Activated CD4-positive, alpha-beta T cell treated with anti-CD3 and anti-CD28 coated beads for 4 hours (primary cell): ENCODE results near the gene CEP192.
"Not testable (repeated sequence)": the region's sequence is repeated elsewhere in the genome, so short reads cannot be mapped to it uniquely, and the experiment has no call there.

Experiments
- DNase-seq, 2 donors: peaks; one replicate each; pipeline ENCODE4 v3.0.0-alpha.2; 2020

Gene CEP192

DNA sequence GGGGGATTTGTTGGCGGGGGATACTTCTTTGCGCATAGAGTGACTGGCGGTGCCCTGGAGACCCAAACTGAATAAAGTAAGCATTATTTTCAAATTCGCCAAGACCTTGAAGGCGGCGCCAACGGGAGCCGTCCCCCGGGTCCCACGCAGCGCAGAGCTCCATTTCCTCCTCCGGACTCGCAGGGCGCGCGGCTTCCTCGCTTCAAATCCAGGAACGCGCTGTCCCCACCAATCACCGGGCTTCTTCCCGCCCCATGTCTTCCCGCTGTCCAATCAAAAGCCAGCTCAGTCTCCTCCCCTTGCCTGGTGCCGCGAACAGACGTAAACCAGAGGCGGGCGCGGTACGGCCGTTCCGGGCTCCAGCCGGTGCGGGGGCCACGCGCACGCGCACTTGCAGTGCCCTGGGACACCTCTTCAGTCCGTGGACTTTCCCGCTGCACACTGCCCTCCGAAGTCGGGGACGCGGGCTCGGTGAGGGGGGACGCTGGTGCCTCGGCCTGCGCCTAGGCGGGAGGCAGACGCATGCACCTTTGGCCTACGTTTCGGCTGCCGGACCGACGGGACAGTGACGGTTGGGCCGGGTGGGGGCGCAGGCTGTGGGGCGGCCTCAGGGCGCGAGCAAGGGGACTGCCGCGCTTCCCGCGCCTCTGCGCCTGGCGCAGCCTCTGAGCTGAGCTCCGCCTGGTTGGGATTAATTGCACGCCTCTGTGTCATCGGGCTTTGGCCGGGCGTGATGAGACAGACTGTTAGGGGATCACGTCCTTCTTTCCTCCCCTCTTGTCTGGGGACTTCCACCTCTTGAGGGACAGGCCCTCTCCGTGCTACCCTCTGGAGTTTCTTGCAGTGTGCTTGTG, at the start of gene CEP192:
Gene CEP192 (plus strand): TSS at position 396 of the 854 bp plus-strand sequence. CDS start 8,063 bp downstream, outside the sequence.
- peak; percentile 96 to 97 for DNase-seq

GRCh38 chr18:12943215-12943614, 47.9 kb upstream of the CEP192 start:
- DNase-seq: no peak

DNA sequence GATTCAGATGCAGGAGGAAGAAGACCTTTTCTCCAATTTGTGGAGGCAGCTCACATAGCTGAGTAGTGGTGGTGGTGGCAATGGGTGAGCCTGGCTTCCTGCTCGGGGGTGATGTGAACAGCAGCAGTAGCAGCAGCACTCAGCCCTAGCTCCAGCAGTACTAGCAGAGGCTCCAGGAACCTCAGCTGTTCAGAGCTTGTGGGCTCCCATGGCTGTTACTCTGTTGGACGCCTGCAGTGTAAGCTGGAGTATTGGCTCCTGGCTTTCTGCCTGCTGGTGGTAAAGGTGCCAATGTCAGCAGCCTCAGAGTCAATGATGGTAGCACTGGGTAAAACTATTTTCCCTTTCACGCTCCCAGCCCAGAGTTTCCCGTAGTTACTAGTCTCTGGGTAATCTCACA, 46.5 kb upstream of the CEP192 start:
- no peak for DNase-seq

DNA sequence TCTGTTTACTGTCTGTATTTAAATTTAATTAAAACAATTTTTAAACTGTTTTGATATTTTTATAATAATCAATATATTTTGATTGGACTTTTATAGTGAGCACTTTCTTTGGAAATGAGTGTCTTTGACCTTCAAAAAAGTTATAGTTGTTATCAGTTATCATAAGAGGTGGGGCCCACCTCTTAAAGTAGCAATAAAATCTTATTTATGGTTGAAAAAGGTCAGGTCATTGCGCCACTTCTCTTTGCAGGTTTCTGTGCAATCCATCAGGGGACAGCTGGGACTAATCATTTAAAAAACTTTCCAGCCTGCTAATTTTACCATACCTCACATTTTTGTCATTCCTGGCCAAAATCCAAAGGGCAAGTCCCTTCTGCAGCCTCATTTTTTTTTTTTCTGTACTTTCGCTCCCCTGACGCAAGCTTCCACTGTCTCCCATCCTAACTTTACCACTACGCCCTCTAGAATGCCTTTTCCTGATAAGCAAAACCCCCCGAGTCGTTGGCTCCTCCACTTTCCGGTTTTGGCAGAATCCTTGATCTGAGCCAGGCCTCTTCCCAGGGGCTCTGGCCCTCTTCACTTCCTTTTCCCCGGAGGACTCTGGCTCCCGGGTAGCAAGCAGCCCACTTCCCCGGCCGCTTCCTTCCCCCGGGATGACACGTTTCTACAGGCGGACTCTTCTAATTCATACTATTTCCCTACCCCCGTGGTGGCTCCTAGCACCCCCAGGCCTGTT, 44.4 kb upstream of the CEP192 start:
- DNase-seq: no peak

DNA sequence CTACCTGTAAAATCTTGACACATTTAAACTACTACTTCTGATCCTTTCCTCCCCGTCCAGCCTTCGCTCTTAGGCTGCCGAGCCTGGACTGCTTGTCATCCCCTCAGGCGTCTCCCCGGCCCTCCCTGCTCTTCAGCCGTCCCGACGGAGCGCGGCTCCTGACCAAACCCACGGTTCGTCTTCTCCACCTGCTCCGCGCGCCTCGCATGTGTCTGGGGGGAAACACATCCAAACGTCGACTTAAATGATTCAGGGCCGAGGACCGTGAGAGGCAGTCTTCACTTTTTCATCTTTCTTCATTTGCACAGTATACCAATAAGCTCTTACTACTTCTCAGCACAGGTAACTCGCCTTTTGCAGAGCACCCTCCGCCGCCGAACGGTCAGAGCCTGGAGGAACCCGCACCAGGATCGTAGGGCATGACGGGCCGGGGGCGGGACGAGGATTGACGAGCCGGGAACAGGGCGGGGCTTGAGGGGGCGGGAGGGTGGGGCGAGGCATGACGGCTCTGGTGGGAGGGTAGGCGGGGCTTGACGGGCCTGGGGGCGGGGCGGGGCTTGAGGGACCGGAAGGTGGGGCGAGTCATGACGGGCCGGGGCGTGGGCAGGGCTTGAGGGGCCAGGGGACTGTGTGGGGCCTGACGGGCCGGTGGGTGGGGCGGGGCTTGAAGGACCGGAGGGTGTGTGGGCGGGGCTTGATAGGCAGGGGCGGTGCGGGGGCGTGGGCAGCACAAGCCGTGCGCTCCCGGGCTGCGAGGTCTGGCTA, 43.7 kb upstream of the CEP192 start, which contains the start of gene SEH1L:
Gene SEH1L (plus strand): TSS at position 727 of the 765 bp plus-strand sequence. CDS start 111 bp downstream, outside the sequence.
- peak; percentile 99 to 100 for DNase-seq

DNA sequence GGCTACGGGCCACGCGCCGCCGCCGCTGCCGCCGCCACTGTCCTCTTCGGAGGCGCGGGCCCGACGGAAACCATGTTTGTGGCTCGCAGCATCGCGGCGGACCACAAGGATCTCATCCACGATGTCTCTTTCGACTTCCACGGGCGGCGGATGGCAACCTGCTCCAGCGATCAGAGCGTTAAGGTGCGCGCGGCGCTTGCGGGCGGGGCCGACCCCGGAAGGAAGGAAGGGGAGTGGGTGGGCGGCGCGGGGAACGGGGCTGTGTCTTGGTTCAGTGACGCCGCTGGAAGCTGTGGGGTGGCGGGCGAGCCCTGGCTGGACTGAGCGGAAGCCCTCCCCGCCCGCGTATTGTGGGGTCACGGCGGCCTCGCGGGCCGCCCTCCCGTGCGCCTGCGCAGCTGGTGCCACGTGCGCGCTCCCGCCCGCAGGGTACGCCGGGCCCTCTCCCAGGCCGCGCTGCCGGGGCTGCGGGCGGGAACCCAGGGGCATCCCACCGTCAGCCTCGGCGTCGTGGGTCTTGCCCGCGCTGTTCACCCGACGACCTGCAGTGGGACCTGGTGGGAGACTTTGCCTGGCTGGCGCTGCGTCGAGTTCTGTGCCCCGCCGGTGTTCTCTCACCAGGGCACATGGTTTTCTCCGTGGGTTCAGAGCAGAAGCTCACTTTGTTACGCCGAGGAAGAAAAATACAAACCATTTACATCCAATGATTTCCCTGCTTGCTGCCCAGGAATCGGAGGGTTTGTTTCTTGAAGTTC, 42.9 kb upstream of the CEP192 start:
- peak; percentile 98 to 100 for DNase-seq

DNA sequence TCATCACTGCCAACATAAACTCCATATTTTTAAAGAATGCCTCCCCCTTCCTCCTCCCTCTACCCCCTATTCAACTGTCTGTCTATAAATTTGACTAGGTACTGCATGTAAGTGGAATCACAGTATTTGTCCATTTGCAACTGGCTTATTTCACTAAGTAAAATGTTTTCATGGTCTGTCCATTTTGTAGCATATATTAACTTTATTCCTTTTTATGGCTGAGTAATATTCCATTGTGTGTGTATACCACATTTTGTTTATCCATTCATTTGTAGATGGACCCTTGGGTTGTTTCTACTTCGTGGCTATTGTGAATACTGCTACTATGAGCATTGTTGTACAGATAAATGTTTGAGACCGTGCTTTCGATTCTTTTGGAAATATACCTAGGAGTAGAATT, 32.7 kb upstream of the CEP192 start:
- no peak for DNase-seq

DNA sequence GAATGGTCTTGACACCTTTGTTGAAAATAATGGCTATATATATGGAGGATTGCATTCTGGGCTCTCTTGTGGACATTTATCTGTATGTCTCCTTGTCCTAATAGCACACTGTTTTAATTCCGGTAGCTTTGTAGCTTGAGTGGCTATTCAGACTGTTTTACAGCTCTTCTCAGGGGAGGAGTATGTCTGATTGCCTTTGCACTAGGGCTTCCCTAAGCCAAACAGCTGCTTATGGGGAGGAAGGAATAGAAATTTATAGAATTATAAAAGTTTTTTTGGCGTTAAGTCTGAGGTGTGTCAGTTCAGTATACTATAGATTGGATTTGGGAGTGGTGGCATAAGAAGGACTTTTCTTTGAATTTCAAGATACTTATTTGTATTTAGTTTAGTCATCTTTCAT, 30.8 kb upstream of the CEP192 start:
- DNase-seq: no peak

GRCh38 chr18:12960853-12961397, 30.2 kb upstream of the CEP192 start:
- DNase-seq: no peak

DNA sequence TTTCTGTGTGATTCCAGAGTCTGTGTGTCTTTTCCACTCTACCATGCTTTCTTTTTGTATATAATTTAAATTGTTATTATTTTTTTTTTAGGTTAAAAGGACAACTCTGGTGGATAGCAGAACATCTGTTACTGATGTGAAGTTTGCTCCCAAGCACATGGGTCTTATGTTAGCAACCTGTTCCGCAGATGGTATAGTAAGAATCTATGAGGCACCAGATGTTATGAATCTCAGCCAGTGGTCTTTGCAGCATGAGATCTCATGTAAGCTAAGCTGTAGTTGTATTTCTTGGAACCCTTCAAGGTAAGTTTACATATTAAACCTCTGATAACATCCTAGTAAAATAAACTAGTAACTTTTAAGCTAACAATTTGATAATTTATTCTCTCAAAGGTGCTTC, 28.1 kb upstream of the CEP192 start:
- no peak for DNase-seq

DNA sequence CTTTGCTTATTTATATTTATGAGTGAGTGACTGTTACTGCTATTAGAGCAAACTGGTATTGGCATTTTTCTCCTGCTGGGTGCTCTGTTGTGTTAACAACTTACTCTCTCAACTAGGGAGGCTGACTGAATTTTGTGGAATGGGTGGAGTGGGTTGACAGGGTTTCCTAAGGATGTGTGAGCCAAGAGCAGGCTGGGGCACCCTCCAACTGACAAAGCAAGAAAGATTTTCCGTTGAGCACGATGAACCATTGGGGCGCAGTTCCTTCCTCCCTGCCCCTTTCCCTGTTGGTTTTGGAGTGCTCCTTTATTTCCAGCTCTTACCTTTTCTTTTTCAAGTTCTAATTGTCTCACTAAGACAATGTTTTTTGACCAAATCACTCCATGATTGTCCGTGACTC, 23.0 kb upstream of the CEP192 start:
- DNase-seq: no peak

- DNase-seq: no peak
Measured at GRCh38 chr18:12968619-12969018, 22.5 kb upstream of the CEP192 start.

GRCh38 chr18:12973562-12974213, 17.5 kb upstream of the CEP192 start:
- DNase-seq: peak; percentile 19 to 22

- DNase-seq: no peak
Measured at GRCh38 chr18:12975488-12975887, 15.7 kb upstream of the CEP192 start.

- no peak for DNase-seq
Measured at GRCh38 chr18:12976305-12976704, 14.9 kb upstream of the CEP192 start.

- not testable (repeated sequence) for DNase-seq
Measured at GRCh38 chr18:12980065-12980464, 11.1 kb upstream of the CEP192 start.

DNA sequence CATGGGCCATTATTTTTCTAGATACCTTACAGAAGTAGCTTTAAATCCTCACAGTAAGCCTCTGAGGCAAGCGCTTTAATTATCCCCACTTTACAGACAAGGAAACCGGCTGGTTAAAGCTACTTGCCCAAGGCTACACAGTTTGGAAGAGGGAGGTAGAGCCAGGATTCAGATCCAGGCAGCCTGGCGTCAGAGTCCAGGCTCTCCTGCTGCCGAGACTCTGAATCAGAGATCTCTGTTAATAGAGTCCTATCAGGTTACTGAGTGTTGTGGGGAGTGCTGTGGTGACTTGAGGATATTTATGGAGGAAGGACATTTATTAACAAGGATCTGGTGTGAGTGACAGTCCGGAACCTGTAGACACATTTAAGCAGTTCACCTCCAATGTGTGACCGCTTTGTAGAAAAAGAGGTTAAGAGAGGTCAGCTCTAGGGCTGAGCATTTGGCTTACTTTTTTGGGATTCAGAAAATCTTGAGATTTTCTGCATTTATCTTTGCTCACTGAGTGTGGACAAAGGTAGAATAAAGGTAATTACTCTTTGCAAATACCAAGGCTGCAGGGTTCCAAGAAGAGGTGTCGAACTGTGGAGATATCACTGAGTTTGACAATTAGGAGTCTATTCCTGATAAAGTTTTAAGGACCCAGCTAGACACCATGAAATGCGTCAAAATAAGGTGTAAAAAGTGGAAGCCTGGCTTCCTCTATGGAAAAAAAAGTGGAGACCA, 1.6 kb upstream of the CEP192 start:
- no peak for DNase-seq

GRCh38 chr18:12990123-12990475, 1.1 kb upstream of the CEP192 start:
- DNase-seq: peak; percentile 30 to 47

- DNase-seq: no peak
Measured at GRCh38 chr18:12990641-12990966, 558 bp upstream of the CEP192 start.

DNA sequence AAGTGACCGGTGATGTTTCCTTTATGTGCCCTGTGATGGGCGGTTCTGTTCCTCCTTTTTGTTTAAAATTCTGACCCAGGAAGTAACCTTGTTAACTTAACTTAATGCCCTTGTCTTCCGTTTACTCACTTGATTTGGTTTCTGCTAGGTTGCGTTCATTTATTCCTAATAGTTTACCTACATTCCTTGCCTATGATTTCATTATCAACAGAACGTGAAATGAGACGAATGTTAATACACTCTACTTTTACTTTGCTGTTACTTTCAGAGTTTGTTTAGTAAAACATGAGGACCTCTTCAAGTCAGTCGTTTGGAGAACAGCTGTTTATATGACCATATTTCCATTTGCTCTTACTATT, 638 bp downstream of the CEP192 start:
- DNase-seq: no peak

DNA sequence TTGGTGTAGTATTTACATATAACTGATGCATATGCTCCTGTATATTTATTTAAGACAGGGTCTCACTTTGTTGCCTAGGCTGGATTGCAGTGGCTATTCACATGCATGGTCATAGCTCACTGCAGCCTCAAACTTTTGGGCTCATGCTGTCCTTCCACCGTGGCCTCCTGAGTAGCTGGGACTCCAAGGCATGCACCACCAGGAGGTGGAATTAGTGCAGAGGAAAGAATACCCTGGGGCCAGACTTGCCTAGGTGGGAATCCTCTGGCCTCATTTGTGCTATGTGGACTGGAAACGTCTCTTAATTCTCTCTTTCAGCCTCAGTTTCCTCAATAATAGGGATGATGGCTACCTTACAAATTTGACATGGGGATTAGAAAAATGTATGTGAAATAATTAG, 2.3 kb downstream of the CEP192 start:
- DNase-seq: no peak
